ENCODE measurements around the gene GPR12.

GPR12 gene

DNA sequence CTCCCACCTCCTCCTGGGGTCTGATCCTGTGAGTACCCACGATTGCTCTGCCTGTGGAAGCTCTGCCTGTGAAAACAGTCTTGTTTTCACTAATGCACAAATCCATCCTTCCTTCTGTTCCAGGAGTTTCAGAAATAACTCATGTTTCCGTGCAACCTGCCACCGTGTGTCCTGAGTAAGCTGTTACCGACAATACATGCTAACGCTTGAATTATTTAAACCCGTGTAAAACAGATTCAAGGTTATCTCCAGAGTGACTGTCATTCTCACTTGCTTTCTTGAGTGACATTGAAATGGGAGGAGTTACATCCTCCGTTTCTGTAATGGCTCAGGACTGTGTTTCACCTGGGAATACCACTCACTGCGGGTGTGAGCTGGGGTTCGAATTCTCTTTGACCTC, 24.9 kb downstream of the GPR12 start:
- Histone ChIP-seq H3K9ac (ENCODE audit: low read length) (no peak overlapping the region), H3K4me1 (ENCODE audit: insufficient read depth, low read length, severe bottlenecking) (no peaks in the 10 kb centered on the region), H3K27me3 (ENCODE audit: insufficient read depth, low read length) (no peaks in the 10 kb centered on the region), H3K36me3 (ENCODE audit: insufficient read depth, low read length) (no peaks in the 10 kb centered on the region), H3F3A (ENCODE audit: insufficient read depth, low read length) (no peaks in the 10 kb centered on the region), H3K4me2 (ENCODE audit: low read length) (no peak overlapping the region), H4K20me1 (ENCODE audit: insufficient read depth, low read length) (no peaks in the 10 kb centered on the region), H2AFZ (ENCODE audit: low read length) (no peak overlapping the region), H3K4me3 (ENCODE audit: low read depth, low read length, poor library complexity, severe bottlenecking) (no peak overlapping the region), H3K9me3 (ENCODE audit: low read length) (no peaks in the 10 kb centered on the region), H3K27ac (ENCODE audit: low read depth, low read length, poor library complexity, severe bottlenecking) (no peak overlapping the region), H3K9me2 (ENCODE audit: low read depth, low read length) (no peaks in the 10 kb centered on the region), H3K79me2 (ENCODE audit: insufficient read depth, low read length) (no peaks in the 10 kb centered on the region)
- TF ChIP-seq, protein P1, sequence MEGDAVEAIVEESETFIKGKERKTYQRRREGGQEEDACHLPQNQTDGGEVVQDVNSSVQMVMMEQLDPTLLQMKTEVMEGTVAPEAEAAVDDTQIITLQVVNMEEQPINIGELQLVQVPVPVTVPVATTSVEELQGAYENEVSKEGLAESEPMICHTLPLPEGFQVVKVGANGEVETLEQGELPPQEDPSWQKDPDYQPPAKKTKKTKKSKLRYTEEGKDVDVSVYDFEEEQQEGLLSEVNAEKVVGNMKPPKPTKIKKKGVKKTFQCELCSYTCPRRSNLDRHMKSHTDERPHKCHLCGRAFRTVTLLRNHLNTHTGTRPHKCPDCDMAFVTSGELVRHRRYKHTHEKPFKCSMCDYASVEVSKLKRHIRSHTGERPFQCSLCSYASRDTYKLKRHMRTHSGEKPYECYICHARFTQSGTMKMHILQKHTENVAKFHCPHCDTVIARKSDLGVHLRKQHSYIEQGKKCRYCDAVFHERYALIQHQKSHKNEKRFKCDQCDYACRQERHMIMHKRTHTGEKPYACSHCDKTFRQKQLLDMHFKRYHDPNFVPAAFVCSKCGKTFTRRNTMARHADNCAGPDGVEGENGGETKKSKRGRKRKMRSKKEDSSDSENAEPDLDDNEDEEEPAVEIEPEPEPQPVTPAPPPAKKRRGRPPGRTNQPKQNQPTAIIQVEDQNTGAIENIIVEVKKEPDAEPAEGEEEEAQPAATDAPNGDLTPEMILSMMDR (IDR thresholded peaks at IDR 0.05; ENCODE audit: low read length) = no peak
- no peak for TF ChIP-seq EZH2 (IDR thresholded peaks at IDR 0.05; ENCODE audit: borderline replicate concordance, low read length)

DNA sequence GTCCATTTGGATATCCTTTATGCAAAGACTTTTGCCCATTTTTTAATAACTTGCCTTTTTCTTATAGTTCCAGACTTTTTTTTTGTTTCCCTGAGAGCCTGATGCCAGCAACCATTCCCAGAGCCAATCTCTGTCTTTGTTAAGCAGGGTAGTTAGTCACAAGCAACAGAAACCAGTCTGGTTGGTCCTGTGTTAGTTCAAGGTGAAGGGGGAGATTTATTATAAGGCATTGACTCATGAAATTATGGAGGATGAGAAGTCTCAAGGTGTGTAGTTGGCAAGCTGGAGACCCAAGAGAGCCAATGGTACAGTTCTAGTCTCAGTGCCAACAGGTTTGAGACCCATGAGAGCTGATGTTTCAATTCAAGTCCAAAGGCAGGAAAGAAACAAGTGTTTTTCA, 33.0 kb downstream of the GPR12 start:
- Histone ChIP-seq H3F3A (ENCODE audit: insufficient read depth, low read length) (no peaks in the 10 kb centered on the region), H3K9me2 (ENCODE audit: low read depth, low read length) (no peaks in the 10 kb centered on the region), H3K4me1 (ENCODE audit: insufficient read depth, low read length, severe bottlenecking) (no peaks in the 10 kb centered on the region), H2AFZ (ENCODE audit: low read length) (no peak overlapping the region), H4K20me1 (ENCODE audit: insufficient read depth, low read length) (no peaks in the 10 kb centered on the region), H3K4me3 (ENCODE audit: low read depth, low read length, poor library complexity, severe bottlenecking) (no peak overlapping the region), H3K9ac (ENCODE audit: low read length) (no peak overlapping the region), H3K79me2 (ENCODE audit: insufficient read depth, low read length) (no peaks in the 10 kb centered on the region), H3K9me3 (ENCODE audit: low read length) (no peaks in the 10 kb centered on the region), H3K27ac (ENCODE audit: low read depth, low read length, poor library complexity, severe bottlenecking) (no peak overlapping the region), H3K4me2 (ENCODE audit: low read length) (no peak overlapping the region), H3K27me3 (ENCODE audit: insufficient read depth, low read length) (no peaks in the 10 kb centered on the region), H3K36me3 (ENCODE audit: insufficient read depth, low read length) (no peaks in the 10 kb centered on the region)
- TF ChIP-seq EZH2 (IDR thresholded peaks at IDR 0.05; ENCODE audit: borderline replicate concordance, low read length) = no peak
- TF ChIP-seq, protein P1 (IDR thresholded peaks at IDR 0.05; ENCODE audit: low read length) = no peak

DNA sequence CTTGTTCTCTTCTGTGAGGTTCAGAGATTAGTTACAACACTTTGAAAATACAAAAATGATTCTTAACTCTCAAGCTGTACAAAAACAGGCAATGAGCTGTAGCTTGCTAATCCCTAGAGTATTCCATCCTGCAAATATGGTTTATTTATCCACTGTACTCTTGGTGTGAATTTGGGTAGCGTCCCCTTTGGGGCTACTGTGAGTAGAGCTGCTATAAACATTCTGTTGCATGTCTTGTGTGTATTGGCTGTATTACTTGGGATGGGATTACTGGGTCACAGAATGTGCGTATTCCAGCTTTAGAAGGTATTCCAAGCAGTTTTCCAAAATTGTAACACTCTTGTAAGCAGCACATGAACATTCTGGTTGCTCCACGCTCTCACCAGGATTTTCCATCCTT, 33.5 kb downstream of the GPR12 start:
- no peaks in the 10 kb centered on the region for H3K79me2 ChIP-seq (ENCODE audit: insufficient read depth, low read length)
- H2AFZ ChIP-seq (ENCODE audit: low read length) = no peak overlapping the region
- H3K9me3 ChIP-seq (ENCODE audit: low read length) = no peaks in the 10 kb centered on the region
- H3K4me1 ChIP-seq (ENCODE audit: insufficient read depth, low read length, severe bottlenecking) = no peaks in the 10 kb centered on the region
- H4K20me1 ChIP-seq (ENCODE audit: insufficient read depth, low read length) = no peaks in the 10 kb centered on the region
- H3F3A ChIP-seq (ENCODE audit: insufficient read depth, low read length) = no peaks in the 10 kb centered on the region
- TF ChIP-seq EZH2 (IDR thresholded peaks at IDR 0.05; ENCODE audit: borderline replicate concordance, low read length) = no peak
- TF ChIP-seq, protein P1 (IDR thresholded peaks at IDR 0.05; ENCODE audit: low read length) = no peak
- no peaks in the 10 kb centered on the region for H3K9me2 ChIP-seq (ENCODE audit: low read depth, low read length)
- H3K4me2 ChIP-seq (ENCODE audit: low read length) = no peak overlapping the region
- no peak overlapping the region for H3K4me3 ChIP-seq (ENCODE audit: low read depth, low read length, poor library complexity, severe bottlenecking)
- H3K36me3 ChIP-seq (ENCODE audit: insufficient read depth, low read length) = no peaks in the 10 kb centered on the region
- H3K27ac ChIP-seq (ENCODE audit: low read depth, low read length, poor library complexity, severe bottlenecking) = no peak overlapping the region
- no peak overlapping the region for H3K9ac ChIP-seq (ENCODE audit: low read length)
- no peaks in the 10 kb centered on the region for H3K27me3 ChIP-seq (ENCODE audit: insufficient read depth, low read length)

Measured in OCI-LY1 (cell line).